Esophagus squamous epithelium (tissue), 4 donors: ENCODE results near the gene CAMTA1.

ENCODE experiments used
- POLR2A ChIP-seq, 4 donors: fragments of 450-650 bp; IDR thresholded peaks; one replicate each; pipeline ENCODE4 v1.6.1; 2017; ENCODE audit warnings: antibody characterized with exemption in 4 of 4, mild to moderate bottlenecking in 4 of 4, moderate library complexity in 3 of 4
- TF ChIP-seq, protein P1 (sequence below), 6 experiments: fragments of 450-650 bp in 4 of 6; fragments of 200-600 bp in 2 of 6; sonication (generic) in 2 of 6; IDR thresholded peaks; one replicate each; pipeline ENCODE4 v1.5.1; 2016 to 2019; ENCODE audit warnings: antibody characterized with exemption in 6 of 6, mild to moderate bottlenecking in 4 of 6, moderate library complexity in 4 of 6

DNA sequence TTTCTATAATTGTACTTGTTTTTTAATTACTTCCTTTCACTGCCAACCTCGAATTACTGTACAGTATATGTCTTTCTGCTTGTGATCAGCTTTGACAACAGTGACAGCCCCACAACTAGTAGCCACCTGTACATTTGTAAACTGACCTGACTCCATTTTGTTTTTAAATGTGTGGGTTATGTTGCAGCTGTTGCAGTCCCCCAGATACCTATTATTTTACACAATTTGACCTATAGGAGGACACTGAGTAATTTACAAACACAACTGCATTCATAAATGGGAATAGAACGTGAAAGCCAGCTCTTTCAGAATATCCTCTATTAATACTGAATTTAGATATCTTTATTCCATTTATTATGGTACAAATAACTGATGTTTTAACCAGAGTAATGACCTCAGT, 983.3 kb downstream of the CAMTA1 start:
- no peak for TF ChIP-seq POLR2A (IDR thresholded peaks at IDR 0.05)
- TF ChIP-seq, protein P1, sequence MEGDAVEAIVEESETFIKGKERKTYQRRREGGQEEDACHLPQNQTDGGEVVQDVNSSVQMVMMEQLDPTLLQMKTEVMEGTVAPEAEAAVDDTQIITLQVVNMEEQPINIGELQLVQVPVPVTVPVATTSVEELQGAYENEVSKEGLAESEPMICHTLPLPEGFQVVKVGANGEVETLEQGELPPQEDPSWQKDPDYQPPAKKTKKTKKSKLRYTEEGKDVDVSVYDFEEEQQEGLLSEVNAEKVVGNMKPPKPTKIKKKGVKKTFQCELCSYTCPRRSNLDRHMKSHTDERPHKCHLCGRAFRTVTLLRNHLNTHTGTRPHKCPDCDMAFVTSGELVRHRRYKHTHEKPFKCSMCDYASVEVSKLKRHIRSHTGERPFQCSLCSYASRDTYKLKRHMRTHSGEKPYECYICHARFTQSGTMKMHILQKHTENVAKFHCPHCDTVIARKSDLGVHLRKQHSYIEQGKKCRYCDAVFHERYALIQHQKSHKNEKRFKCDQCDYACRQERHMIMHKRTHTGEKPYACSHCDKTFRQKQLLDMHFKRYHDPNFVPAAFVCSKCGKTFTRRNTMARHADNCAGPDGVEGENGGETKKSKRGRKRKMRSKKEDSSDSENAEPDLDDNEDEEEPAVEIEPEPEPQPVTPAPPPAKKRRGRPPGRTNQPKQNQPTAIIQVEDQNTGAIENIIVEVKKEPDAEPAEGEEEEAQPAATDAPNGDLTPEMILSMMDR (IDR thresholded peaks at IDR 0.05): no peak
